ENCODE data around the gene MED1. TPM values are rescaled to one million over a fixed set of nuclear protein-coding genes. Genes with fewer than 3 reads are reported as not detected.
"Not testable (repeated sequence)": the region's sequence is repeated elsewhere in the genome, so short reads cannot be mapped to it uniquely, and the experiment has no call there.

Gene MED1
- total RNA-seq, 1 donor from 2014 or later: 73.0 TPM

GRCh38 chr17:39462631-39463375 is 11.7 kb upstream of the MED1 start:
- no peaks in the 10 kb centered on the region for H3K27me3 Mint-ChIP-seq
- DNase-seq: peak; percentile 68
- H3K36me3 Mint-ChIP-seq (ENCODE audit: low read depth): peaks cover 40% of the 10 kb centered on the region
- intact Hi-C loops (cut with micrococcal nuclease): loop anchor here (2.0 to 5.0 kb wide), 2 partner anchors 58 to 256 kb away; no protein-coding TSS in a partner anchor
- H3K4me1 Mint-ChIP-seq: peaks cover 37% of the 10 kb centered on the region
- H3K9me3 Mint-ChIP-seq: no peaks in the 10 kb centered on the region
- peak overlapping the region; percentile 87 for H3K4me3 Mint-ChIP-seq
- H3K27ac Mint-ChIP-seq: peak overlapping the region; percentile 94

- Mint-ChIP-seq H3K9me3 (no peaks in the 10 kb centered on the region), H3K27ac (peak overlapping the region; percentile 94), H3K27me3 (no peaks in the 10 kb centered on the region), H3K4me1 (peaks cover 31% of the 10 kb centered on the region), H3K36me3 (ENCODE audit: low read depth) (peaks cover 33% of the 10 kb centered on the region), H3K4me3 (peak overlapping the region; percentile 87)
- no peak for DNase-seq
- intact Hi-C loops (cut with micrococcal nuclease): loop anchor here (1.0 to 5.0 kb wide), 3 partner anchors 11 to 255 kb away; partner anchors contain the start of gene MED1
Observed at GRCh38 chr17:39461926-39462569, 11.0 kb upstream of the MED1 start.

GRCh38 chr17:39461113-39461925 is 10.3 kb upstream of the MED1 start, which contains the start of gene CDK12:
TSS of gene CDK12 (plus strand) at chr17:39461486. CDS start at chr17:39462072, 586 bp downstream.
- H3K4me3 Mint-ChIP-seq: peak within 1 kb of the TSS; percentile 87
- peaks cover 29% of the 10 kb centered on the region for H3K4me1 Mint-ChIP-seq
- intact Hi-C loops (cut with micrococcal nuclease): loop anchor here (1.0 to 5.0 kb wide), 2 partner anchors 10 to 254 kb away; partner anchors contain the start of gene MED1
- peak within 1 kb of the TSS; percentile 94 for H3K27ac Mint-ChIP-seq
- H3K27me3 Mint-ChIP-seq: no peaks in the 10 kb centered on the region
- H3K9me3 Mint-ChIP-seq: no peaks in the 10 kb centered on the region
- peaks cover 29% of the 10 kb centered on the region for H3K36me3 Mint-ChIP-seq (ENCODE audit: low read depth)
- DNase-seq: peak; percentile 98

- intact Hi-C loops (cut with micrococcal nuclease): no loop called here
- H3K36me3 Mint-ChIP-seq (ENCODE audit: low read depth): no peaks in the 10 kb centered on the region
- no peaks in the 10 kb centered on the region for H3K9me3 Mint-ChIP-seq
- H3K4me3 Mint-ChIP-seq: no peak overlapping the region
- H3K27ac Mint-ChIP-seq: no peak overlapping the region
- no peaks in the 10 kb centered on the region for H3K27me3 Mint-ChIP-seq
- no peak for DNase-seq
- H3K4me1 Mint-ChIP-seq: peaks cover 8% of the 10 kb centered on the region
Observed at GRCh38 chr17:39455919-39456318, 4.9 kb upstream of the MED1 start.

- peaks cover 26% of the 10 kb centered on the region for H3K36me3 Mint-ChIP-seq (ENCODE audit: low read depth)
- H3K27me3 Mint-ChIP-seq: no peaks in the 10 kb centered on the region
- H3K4me3 Mint-ChIP-seq: peak overlapping the region; percentile 99
- peak overlapping the region; percentile 98 for H3K27ac Mint-ChIP-seq
- H3K9me3 Mint-ChIP-seq: no peaks in the 10 kb centered on the region
- H3K4me1 Mint-ChIP-seq: peaks cover 16% of the 10 kb centered on the region
- intact Hi-C loops (cut with micrococcal nuclease): no loop called here
- DNase-seq: no peak
Observed at GRCh38 chr17:39450051-39450450, 1.0 kb downstream of the MED1 start.

- intact Hi-C loops (cut with micrococcal nuclease): no loop called here
- Mint-ChIP-seq H3K9me3 (no peaks in the 10 kb centered on the region), H3K27ac (no peak overlapping the region), H3K27me3 (no peaks in the 10 kb centered on the region), H3K36me3 (ENCODE audit: low read depth) (peaks cover 44% of the 10 kb centered on the region), H3K4me1 (peaks cover 19% of the 10 kb centered on the region), H3K4me3 (no peak overlapping the region)
- no peak for DNase-seq
Observed at GRCh38 chr17:39447561-39447960, 3.5 kb downstream of the MED1 start.

GRCh38 chr17:39443326-39443725 is 7.7 kb downstream of the MED1 start:
- no peak for DNase-seq
- no peak overlapping the region for H3K27ac Mint-ChIP-seq
- peaks cover 68% of the 10 kb centered on the region for H3K36me3 Mint-ChIP-seq (ENCODE audit: low read depth)
- no peak overlapping the region for H3K4me3 Mint-ChIP-seq
- intact Hi-C loops (cut with micrococcal nuclease): loop anchor here (5.0 kb wide), 1 partner anchor 36 kb away; no protein-coding TSS in a partner anchor
- H3K4me1 Mint-ChIP-seq: peaks cover 10% of the 10 kb centered on the region
- no peaks in the 10 kb centered on the region for H3K9me3 Mint-ChIP-seq
- H3K27me3 Mint-ChIP-seq: no peaks in the 10 kb centered on the region

- H3K4me3 Mint-ChIP-seq, H3K27ac Mint-ChIP-seq, H3K9me3 Mint-ChIP-seq, H3K4me1 Mint-ChIP-seq, DNase-seq, H3K27me3 Mint-ChIP-seq: not testable (repeated sequence)
- H3K36me3 Mint-ChIP-seq (ENCODE audit: low read depth): peaks cover 52% of the 10 kb centered on the region
- intact Hi-C loops (cut with micrococcal nuclease): loop anchor here (5.0 kb wide), 1 partner anchor 33 kb away; no protein-coding TSS in a partner anchor
Observed at GRCh38 chr17:39439868-39440267, 11.2 kb downstream of the MED1 start.

- Mint-ChIP-seq H3K27ac (no peak overlapping the region), H3K4me3 (no peak overlapping the region), H3K27me3 (no peaks in the 10 kb centered on the region), H3K4me1 (no peaks in the 10 kb centered on the region), H3K36me3 (ENCODE audit: low read depth) (peaks cover 57% of the 10 kb centered on the region), H3K9me3 (no peaks in the 10 kb centered on the region)
- intact Hi-C loops (cut with micrococcal nuclease): no loop called here
- no peak for DNase-seq
Observed at GRCh38 chr17:39429600-39429999, 21.5 kb downstream of the MED1 start.

GRCh38 chr17:39416141-39416540 is 34.9 kb downstream of the MED1 start:
- H3K4me3 Mint-ChIP-seq: no peak overlapping the region
- intact Hi-C loops (cut with micrococcal nuclease): no loop called here
- H3K9me3 Mint-ChIP-seq: no peaks in the 10 kb centered on the region
- no peak for DNase-seq
- peaks cover 35% of the 10 kb centered on the region for H3K36me3 Mint-ChIP-seq (ENCODE audit: low read depth)
- H3K27me3 Mint-ChIP-seq: no peaks in the 10 kb centered on the region
- no peaks in the 10 kb centered on the region for H3K4me1 Mint-ChIP-seq
- H3K27ac Mint-ChIP-seq: no peak overlapping the region

- peaks cover 62% of the 10 kb centered on the region for H3K36me3 Mint-ChIP-seq (ENCODE audit: low read depth)
- DNase-seq: no peak
- peaks cover 12% of the 10 kb centered on the region for H3K4me1 Mint-ChIP-seq
- no peaks in the 10 kb centered on the region for H3K27me3 Mint-ChIP-seq
- no peaks in the 10 kb centered on the region for H3K9me3 Mint-ChIP-seq
- no peak overlapping the region for H3K27ac Mint-ChIP-seq
- no peak overlapping the region for H3K4me3 Mint-ChIP-seq
- intact Hi-C loops (cut with micrococcal nuclease): no loop called here
Observed at GRCh38 chr17:39410279-39410678, 40.8 kb downstream of the MED1 start.

GRCh38 chr17:39408360-39408759 is 42.7 kb downstream of the MED1 start:
- H3K4me1 Mint-ChIP-seq: peaks cover 24% of the 10 kb centered on the region
- no peak overlapping the region for H3K4me3 Mint-ChIP-seq
- no peaks in the 10 kb centered on the region for H3K27me3 Mint-ChIP-seq
- H3K9me3 Mint-ChIP-seq: no peaks in the 10 kb centered on the region
- no peak for DNase-seq
- H3K36me3 Mint-ChIP-seq (ENCODE audit: low read depth): peaks cover 54% of the 10 kb centered on the region
- no peak overlapping the region for H3K27ac Mint-ChIP-seq
- intact Hi-C loops (cut with micrococcal nuclease): loop anchor here (5.0 to 10.0 kb wide), 2 partner anchors 34 to 204 kb away; partner anchors contain the start of gene RPL19

GRCh38 chr17:39406951-39407350 is 44.1 kb downstream of the MED1 start:
- intact Hi-C loops (cut with micrococcal nuclease): loop anchor here (5.0 to 10.0 kb wide), 2 partner anchors 35 to 202 kb away; partner anchors contain the start of gene RPL19
- Mint-ChIP-seq H3K36me3 (ENCODE audit: low read depth) (peaks cover 51% of the 10 kb centered on the region), H3K27ac (peak overlapping the region; percentile 30), H3K9me3 (no peaks in the 10 kb centered on the region), H3K4me1 (peaks cover 30% of the 10 kb centered on the region), H3K4me3 (no peak overlapping the region), H3K27me3 (no peaks in the 10 kb centered on the region)
- DNase-seq: no peak

Data from activated CD4-positive, alpha-beta T cell treated with anti-CD3 and anti-CD28 coated beads, Interleukin-2, amount 10 ng/mL, durations not matched to agents 24 days and 14 days (primary cell).